GM23248 (cell line): ENCODE data around the gene MDFIC.

Experiments used
- EZH2 ChIP-seq: fragments of 200-600 bp; sonication (generic); IDR thresholded peaks from 2 replicates; pipeline ENCODE4 v1.6.1; 2018; ENCODE audit warnings: antibody characterized with exemption, mild to moderate bottlenecking; ENCODE audit not compliant: insufficient read depth, poor library complexity, severe bottlenecking
- EZH2phosphoT487 ChIP-seq: fragments of 200-600 bp; sonication (generic); IDR thresholded peaks from 2 replicates; pipeline ENCODE4 v1.6.1; 2018; ENCODE audit warnings: antibody characterized with exemption, moderate library complexity, mild to moderate bottlenecking, low read depth; ENCODE audit not compliant: insufficient read depth

GRCh38 chr7:114932991-114933390 lies 11.1 kb downstream of the MDFIC start:
- TF ChIP-seq EZH2: no peak
- no peak for TF ChIP-seq EZH2phosphoT487
